ENCODE results near the gene OTOP1. TPM values are rescaled to one million over a fixed set of nuclear protein-coding genes. Genes with fewer than 3 reads are reported as not detected.
"Not testable (repeated sequence)": the region's sequence is repeated elsewhere in the genome, so short reads cannot be mapped to it uniquely, and the experiment has no call there.

Gene OTOP1
- total and polyA plus RNA-seq, 2 experiments from 2014 or later = not detected

DNA sequence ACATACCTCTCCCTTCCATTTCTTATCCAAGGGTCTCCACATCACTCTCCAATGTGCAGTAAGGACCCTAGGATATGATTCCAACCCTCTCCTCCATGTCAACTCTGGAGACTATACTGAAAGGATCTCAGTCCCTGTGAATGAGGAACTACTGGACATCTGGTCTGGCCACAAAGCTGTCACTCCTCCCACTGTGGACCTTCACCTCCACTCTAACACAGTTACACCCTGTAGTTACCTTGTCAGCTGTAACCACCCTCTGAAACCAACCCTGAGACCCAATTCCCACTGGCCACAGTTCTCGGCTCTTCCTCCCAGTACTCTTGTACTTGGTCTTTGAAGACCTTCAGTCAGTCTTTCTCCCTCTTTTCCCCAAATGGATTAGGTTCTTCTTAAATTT lies 18.4 kb upstream of the OTOP1 start:
- no peak overlapping the region for H3K27ac ChIP-seq
- 100% methylated on average over 1 of the region's 1 CpG for WGBS (ENCODE audit: low lambda C conversion rate, missing lambda C conversion rate)
- H3K79me2 ChIP-seq = peaks cover 19% of the 10 kb centered on the region
- H3K27me3 ChIP-seq = no peaks in the 10 kb centered on the region
- no peaks in the 10 kb centered on the region for H3K36me3 ChIP-seq (replicated peaks; ENCODE audit: insufficient read depth, low read depth)
- TF ChIP-seq EZH2 (IDR thresholded peaks at IDR 0.05; ENCODE audit: borderline replicate concordance) (no peak), EZH2phosphoT487 (IDR thresholded peaks at IDR 0.05; ENCODE audit: low read depth, severe bottlenecking, unreplicated experiment) (no peak)
- TF ChIP-seq, protein P1, sequence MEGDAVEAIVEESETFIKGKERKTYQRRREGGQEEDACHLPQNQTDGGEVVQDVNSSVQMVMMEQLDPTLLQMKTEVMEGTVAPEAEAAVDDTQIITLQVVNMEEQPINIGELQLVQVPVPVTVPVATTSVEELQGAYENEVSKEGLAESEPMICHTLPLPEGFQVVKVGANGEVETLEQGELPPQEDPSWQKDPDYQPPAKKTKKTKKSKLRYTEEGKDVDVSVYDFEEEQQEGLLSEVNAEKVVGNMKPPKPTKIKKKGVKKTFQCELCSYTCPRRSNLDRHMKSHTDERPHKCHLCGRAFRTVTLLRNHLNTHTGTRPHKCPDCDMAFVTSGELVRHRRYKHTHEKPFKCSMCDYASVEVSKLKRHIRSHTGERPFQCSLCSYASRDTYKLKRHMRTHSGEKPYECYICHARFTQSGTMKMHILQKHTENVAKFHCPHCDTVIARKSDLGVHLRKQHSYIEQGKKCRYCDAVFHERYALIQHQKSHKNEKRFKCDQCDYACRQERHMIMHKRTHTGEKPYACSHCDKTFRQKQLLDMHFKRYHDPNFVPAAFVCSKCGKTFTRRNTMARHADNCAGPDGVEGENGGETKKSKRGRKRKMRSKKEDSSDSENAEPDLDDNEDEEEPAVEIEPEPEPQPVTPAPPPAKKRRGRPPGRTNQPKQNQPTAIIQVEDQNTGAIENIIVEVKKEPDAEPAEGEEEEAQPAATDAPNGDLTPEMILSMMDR (IDR thresholded peaks at IDR 0.05; ENCODE audit: poor library complexity) = no peak
- peaks cover 13% of the 10 kb centered on the region for H3K4me1 ChIP-seq (ENCODE audit: insufficient read depth)
- H3K4me2 ChIP-seq = no peak overlapping the region
- no peaks in the 10 kb centered on the region for H3K9me2 ChIP-seq (replicated peaks; ENCODE audit: insufficient read depth)
- H3K9me3 ChIP-seq (ENCODE audit: low read depth) = no peaks in the 10 kb centered on the region
- DNase-seq (ENCODE audit: low spot score) = no peak
- H2AFZ ChIP-seq = no peak overlapping the region
- H3K4me3 ChIP-seq = no peak overlapping the region
- no peaks in the 10 kb centered on the region for H4K20me1 ChIP-seq (ENCODE audit: insufficient read depth, poor library complexity, severe bottlenecking)

DNA sequence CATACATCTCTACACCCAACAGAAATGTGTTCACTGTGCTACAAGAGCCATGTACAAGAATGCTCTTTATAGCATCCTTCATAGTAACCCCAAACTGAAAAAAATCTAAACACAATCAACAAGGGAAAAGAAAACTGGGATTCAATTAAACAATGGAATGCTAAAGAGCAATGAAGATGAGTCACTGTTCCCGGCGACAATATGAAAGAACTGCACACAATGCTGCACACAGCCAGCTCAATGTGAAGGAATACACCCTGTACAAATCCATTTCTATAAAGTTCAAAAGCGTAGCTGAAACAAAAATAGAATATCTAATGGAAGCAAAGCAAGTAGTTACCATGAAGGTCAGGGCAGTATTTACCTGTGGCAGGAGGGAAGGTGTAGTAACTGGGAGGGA lies 12.8 kb upstream of the OTOP1 start:
- H3K4me3 ChIP-seq; H3K27ac ChIP-seq; DNase-seq (ENCODE audit: low spot score); H2AFZ ChIP-seq; H3K27me3 ChIP-seq; H3K4me2 ChIP-seq; H3K4me1 ChIP-seq (ENCODE audit: insufficient read depth); H4K20me1 ChIP-seq (ENCODE audit: insufficient read depth, poor library complexity, severe bottlenecking); H3K9me3 ChIP-seq (ENCODE audit: low read depth); H3K36me3 ChIP-seq (replicated peaks; ENCODE audit: insufficient read depth, low read depth); H3K9me2 ChIP-seq (replicated peaks; ENCODE audit: insufficient read depth); H3K79me2 ChIP-seq: not testable (repeated sequence)
- WGBS (ENCODE audit: low lambda C conversion rate, missing lambda C conversion rate) = 93% methylated on average over 3 of the region's 3 CpGs

- Histone ChIP-seq H3K4me2 (no peak overlapping the region), H3K4me1 (ENCODE audit: insufficient read depth) (no peaks in the 10 kb centered on the region), H3K9me3 (ENCODE audit: low read depth) (no peaks in the 10 kb centered on the region), H3K4me3 (no peak overlapping the region), H2AFZ (no peak overlapping the region), H3K27ac (no peak overlapping the region), H3K79me2 (no peaks in the 10 kb centered on the region), H3K9me2 (replicated peaks; ENCODE audit: insufficient read depth) (no peaks in the 10 kb centered on the region), H3K36me3 (replicated peaks; ENCODE audit: insufficient read depth, low read depth) (no peaks in the 10 kb centered on the region), H4K20me1 (ENCODE audit: insufficient read depth, poor library complexity, severe bottlenecking) (no peaks in the 10 kb centered on the region), H3K27me3 (peaks cover 9% of the 10 kb centered on the region)
- WGBS (ENCODE audit: low lambda C conversion rate, missing lambda C conversion rate) = 96% methylated on average over 2 of the region's 2 CpGs
- TF ChIP-seq EZH2 (IDR thresholded peaks at IDR 0.05; ENCODE audit: borderline replicate concordance) = no peak
- TF ChIP-seq EZH2phosphoT487 (IDR thresholded peaks at IDR 0.05; ENCODE audit: low read depth, severe bottlenecking, unreplicated experiment) = no peak
- TF ChIP-seq, protein P1 (IDR thresholded peaks at IDR 0.05; ENCODE audit: poor library complexity) = no peak
- DNase-seq (ENCODE audit: low spot score) = no peak
Measured at GRCh38 chr4:4233610-4234009, 6.9 kb upstream of the OTOP1 start.

GRCh38 chr4:4228356-4228668 lies 1.6 kb upstream of the OTOP1 start:
- Histone ChIP-seq H2AFZ (no peak overlapping the region), H3K36me3 (replicated peaks; ENCODE audit: insufficient read depth, low read depth) (no peaks in the 10 kb centered on the region), H3K79me2 (no peaks in the 10 kb centered on the region), H3K27me3 (peaks cover 53% of the 10 kb centered on the region), H3K4me1 (ENCODE audit: insufficient read depth) (no peaks in the 10 kb centered on the region), H3K9me2 (replicated peaks; ENCODE audit: insufficient read depth) (no peaks in the 10 kb centered on the region), H4K20me1 (ENCODE audit: insufficient read depth, poor library complexity, severe bottlenecking) (no peaks in the 10 kb centered on the region), H3K9me3 (ENCODE audit: low read depth) (no peaks in the 10 kb centered on the region), H3K4me2 (no peak overlapping the region), H3K4me3 (no peak overlapping the region), H3K27ac (no peak overlapping the region)
- no peak for DNase-seq (ENCODE audit: low spot score)
- TF ChIP-seq EZH2phosphoT487 (IDR thresholded peaks at IDR 0.05; ENCODE audit: low read depth, severe bottlenecking, unreplicated experiment) (no peak), EZH2 (IDR thresholded peaks at IDR 0.05; ENCODE audit: borderline replicate concordance) (no peak)
- TF ChIP-seq, protein P1 (IDR thresholded peaks at IDR 0.05; ENCODE audit: poor library complexity) = no peak
- 76% methylated on average over 1 of the region's 1 CpG for WGBS (ENCODE audit: low lambda C conversion rate, missing lambda C conversion rate)

Data from hepatocyte (in vitro differentiated cells).